HUES6 (cell line): ENCODE data around the gene CHN1.
A peak's percentile ranks its signal among the peaks of the same experiment; 100 is the strongest.

ENCODE experiments used
- H3K27ac ChIP-seq: 2 replicates; pipeline ENCODE4 v1.7.0; 2013; ENCODE audit warnings: low read depth, mild to moderate bottlenecking, low read length, inconsistent platforms
- H3K27me3 ChIP-seq: 2 replicates; pipeline ENCODE4 v1.6.1; 2013; ENCODE audit warnings: low read length; ENCODE audit not compliant: control insufficient read depth, insufficient read depth
- H3K36me3 ChIP-seq: 2 replicates; pipeline ENCODE4 v1.6.1; 2013; ENCODE audit warnings: low read length; ENCODE audit not compliant: control insufficient read depth, insufficient read depth
- H3K4me1 ChIP-seq: 2 replicates; pipeline ENCODE4 v1.6.1; 2013; ENCODE audit warnings: low read length; ENCODE audit not compliant: control insufficient read depth, insufficient read depth
- H3K4me3 ChIP-seq: 2 replicates; pipeline ENCODE4 v1.5.1; 2013; ENCODE audit warnings: low read depth, low read length
- H3K9ac ChIP-seq: one replicate; pipeline ENCODE4 v1.6.1; 2013; ENCODE audit warnings: mild to moderate bottlenecking, low read length
- H3K9me3 ChIP-seq: 2 replicates; pipeline ENCODE4 v1.6.1; 2013; ENCODE audit warnings: low read depth, low read length; ENCODE audit not compliant: control insufficient read depth, insufficient read depth

CHN1 gene

DNA sequence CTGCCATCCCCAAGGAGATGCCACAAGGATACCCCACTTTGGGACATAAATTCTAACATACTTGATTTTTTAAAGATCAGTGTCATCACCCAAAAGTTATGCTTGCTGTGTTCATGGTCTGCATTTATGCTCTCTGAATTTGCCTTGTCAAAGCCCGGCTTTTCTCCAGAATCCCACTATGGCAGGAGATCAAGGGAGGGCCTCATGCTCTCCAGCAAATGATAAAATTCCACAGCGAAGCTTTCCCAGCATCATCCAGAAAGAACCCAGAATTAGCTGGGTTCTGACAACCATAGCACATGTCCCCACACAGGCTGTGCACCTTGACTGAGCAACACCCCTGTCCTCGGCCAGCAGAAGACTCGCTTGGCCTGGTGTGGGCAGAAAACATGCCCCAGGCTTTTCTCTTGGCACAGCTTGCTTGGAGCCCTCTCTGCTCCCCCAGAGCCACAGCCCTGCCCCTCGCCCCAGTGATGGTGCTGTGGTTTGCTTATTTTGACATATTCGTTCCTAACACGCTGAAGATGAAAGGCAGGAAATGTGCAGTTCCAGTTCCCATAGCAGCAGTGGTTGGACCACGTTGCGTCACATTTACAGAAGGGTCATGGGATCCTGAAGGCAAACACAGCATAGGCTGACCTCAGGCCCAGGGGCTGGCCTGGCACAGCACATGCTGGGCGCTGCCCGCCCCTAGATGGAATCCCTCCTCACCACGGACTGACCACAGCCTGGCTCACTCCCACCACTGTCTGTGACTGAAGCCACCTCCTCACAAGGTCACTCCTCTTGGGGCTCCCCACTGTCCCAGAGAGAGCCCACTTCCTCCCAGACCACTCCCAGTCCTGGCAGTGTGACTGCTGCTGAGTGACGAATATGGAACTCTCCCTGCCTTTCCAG lies 226.8 kb downstream of the CHN1 start:
- no peak overlapping the region for H3K27ac ChIP-seq
- no peak overlapping the region for H3K9ac ChIP-seq
- H3K36me3 ChIP-seq = no peaks in the 10 kb centered on the region
- peaks cover 45% of the 10 kb centered on the region for H3K4me1 ChIP-seq
- no peak overlapping the region for H3K4me3 ChIP-seq
- H3K9me3 ChIP-seq = no peaks in the 10 kb centered on the region
- no peaks in the 10 kb centered on the region for H3K27me3 ChIP-seq

DNA sequence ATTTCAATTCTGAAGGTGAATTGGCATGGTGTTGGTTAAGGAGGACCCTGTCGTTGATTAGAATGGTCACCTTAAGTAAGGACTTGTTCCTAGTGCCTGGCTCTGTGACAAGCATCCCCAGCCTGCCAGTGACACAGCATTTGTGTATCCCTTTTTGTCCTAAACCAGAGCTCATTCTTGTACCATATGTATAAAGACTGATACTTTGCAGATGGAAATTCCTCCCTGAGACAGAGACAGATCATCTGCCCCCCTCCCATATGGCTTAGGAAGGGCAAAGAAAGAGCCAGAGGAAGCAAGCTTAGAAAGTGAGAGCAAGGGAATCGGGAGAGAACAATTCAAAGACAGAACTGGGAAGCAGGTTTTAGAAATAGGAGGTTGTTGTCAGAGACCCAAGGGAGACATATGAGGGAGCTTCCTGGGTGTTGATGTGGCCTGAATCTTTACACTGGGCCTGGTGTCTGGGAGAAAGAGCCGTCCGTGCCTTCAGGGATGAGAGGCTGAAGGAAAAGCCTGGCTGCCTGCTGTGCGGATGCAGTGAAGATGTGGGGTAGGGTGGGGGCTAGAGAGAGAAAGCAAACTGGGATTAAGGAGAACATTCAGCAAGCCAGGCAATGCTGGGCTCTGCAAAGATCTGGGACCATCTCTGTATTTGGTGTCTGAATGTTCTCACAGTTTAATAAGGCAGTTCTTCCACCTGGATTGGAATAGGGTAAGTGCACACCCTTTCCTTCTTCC lies 227.7 kb downstream of the CHN1 start:
- H3K9ac ChIP-seq = no peak overlapping the region

GRCh38 chr2:174776675-174777074 lies 228.5 kb downstream of the CHN1 start:
- Histone ChIP-seq H3K9me3 (no peaks in the 10 kb centered on the region), H3K4me3 (no peak overlapping the region), H3K9ac (no peak overlapping the region), H3K27me3 (no peaks in the 10 kb centered on the region), H3K27ac (no peak overlapping the region), H3K36me3 (no peaks in the 10 kb centered on the region), H3K4me1 (peaks cover 61% of the 10 kb centered on the region)

More for the DNA sequence above, 227.7 kb downstream of the CHN1 start:
- H3K9me3 ChIP-seq = no peaks in the 10 kb centered on the region
- no peak overlapping the region for H3K27ac ChIP-seq
- no peaks in the 10 kb centered on the region for H3K27me3 ChIP-seq
- no peak overlapping the region for H3K4me3 ChIP-seq
- no peaks in the 10 kb centered on the region for H3K36me3 ChIP-seq
- H3K4me1 ChIP-seq = peaks cover 53% of the 10 kb centered on the region

GRCh38 chr2:174776223-174776622 lies 229.0 kb downstream of the CHN1 start:
- no peaks in the 10 kb centered on the region for H3K36me3 ChIP-seq
- H3K4me1 ChIP-seq = peaks cover 63% of the 10 kb centered on the region
- no peak overlapping the region for H3K4me3 ChIP-seq
- no peak overlapping the region for H3K9ac ChIP-seq
- no peaks in the 10 kb centered on the region for H3K27me3 ChIP-seq
- H3K27ac ChIP-seq = no peak overlapping the region
- no peaks in the 10 kb centered on the region for H3K9me3 ChIP-seq

GRCh38 chr2:174775571-174775980 lies 229.6 kb downstream of the CHN1 start:
- H3K27me3 ChIP-seq = no peaks in the 10 kb centered on the region
- H3K9me3 ChIP-seq = no peaks in the 10 kb centered on the region
- no peak overlapping the region for H3K9ac ChIP-seq
- no peaks in the 10 kb centered on the region for H3K36me3 ChIP-seq
- H3K27ac ChIP-seq = no peak overlapping the region
- H3K4me1 ChIP-seq = peaks cover 60% of the 10 kb centered on the region
- H3K4me3 ChIP-seq = no peak overlapping the region

DNA sequence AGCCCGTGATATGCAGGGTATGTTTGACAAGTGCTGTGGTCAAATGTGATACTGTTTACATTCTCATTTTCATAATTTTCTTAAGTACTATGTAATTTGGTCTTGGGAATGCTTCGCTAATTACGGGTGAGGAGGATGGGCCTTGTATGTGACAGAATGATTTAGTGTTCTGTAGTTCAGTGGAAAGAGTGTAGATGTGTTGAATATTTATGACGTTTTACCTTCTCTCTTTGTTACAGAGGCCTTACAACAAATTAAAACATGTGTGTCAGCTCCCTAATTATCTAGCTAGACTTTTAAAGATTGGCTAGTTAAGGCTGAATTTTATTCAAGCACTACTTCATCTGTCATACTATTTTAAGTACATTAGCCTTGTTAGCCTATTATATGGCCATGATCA lies 230.3 kb downstream of the CHN1 start:
- Histone ChIP-seq H3K9me3 (no peaks in the 10 kb centered on the region), H3K4me1 (peaks cover 54% of the 10 kb centered on the region), H3K9ac (no peak overlapping the region), H3K36me3 (no peaks in the 10 kb centered on the region), H3K4me3 (no peak overlapping the region), H3K27me3 (no peaks in the 10 kb centered on the region), H3K27ac (no peak overlapping the region)

DNA sequence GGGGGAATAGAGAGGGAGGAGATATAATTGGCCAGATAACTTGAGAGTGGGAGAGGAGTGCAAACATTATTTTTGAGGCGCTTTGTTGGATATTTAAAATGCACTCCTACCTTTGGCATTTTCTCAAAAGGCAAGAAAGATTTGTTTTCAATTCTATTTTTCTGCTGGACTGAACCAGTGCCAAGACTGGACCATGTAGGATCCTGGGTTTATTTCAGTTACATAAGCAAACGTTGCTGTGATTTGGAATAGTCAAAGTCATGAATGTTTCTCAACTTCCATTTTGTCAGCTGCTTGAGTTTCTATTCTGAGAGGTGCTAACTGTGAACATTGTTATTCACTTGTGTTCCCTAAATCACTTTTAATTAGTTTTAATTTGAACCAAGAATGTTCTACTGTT lies 232.0 kb downstream of the CHN1 start:
- Histone ChIP-seq H3K27me3 (no peaks in the 10 kb centered on the region), H3K4me3 (no peak overlapping the region), H3K9me3 (no peaks in the 10 kb centered on the region), H3K27ac (peak overlapping the region; percentile 86; the same call in 1 of the 2 replicates), H3K9ac (no peak overlapping the region), H3K4me1 (peaks cover 53% of the 10 kb centered on the region), H3K36me3 (no peaks in the 10 kb centered on the region)

DNA sequence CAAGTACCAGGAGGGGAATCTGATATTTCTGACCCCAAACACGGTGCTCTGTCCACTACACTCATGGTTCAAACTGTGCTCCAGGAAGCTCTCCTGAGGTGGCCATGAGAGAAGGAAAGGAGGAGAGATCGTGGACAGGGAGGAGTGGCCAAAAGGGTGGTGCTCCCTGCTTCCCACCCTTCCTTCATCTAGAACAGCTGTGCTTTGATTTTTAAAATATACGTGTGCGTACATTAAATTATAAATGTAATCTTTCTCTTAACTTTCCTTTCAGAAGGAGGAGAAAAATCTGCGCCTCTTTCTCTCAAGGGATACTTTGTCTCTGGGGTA lies 232.7 kb downstream of the CHN1 start:
- H3K27me3 ChIP-seq = no peaks in the 10 kb centered on the region
- H3K4me3 ChIP-seq = no peak overlapping the region; the same call in 1 of the 2 replicates
- no peaks in the 10 kb centered on the region for H3K36me3 ChIP-seq
- H3K9me3 ChIP-seq = no peaks in the 10 kb centered on the region
- peaks cover 47% of the 10 kb centered on the region for H3K4me1 ChIP-seq
- peak overlapping the region; percentile 70 for H3K9ac ChIP-seq
- H3K27ac ChIP-seq = peak overlapping the region; percentile 86

GRCh38 chr2:174771631-174772471 lies 233.3 kb downstream of the CHN1 start:
- Histone ChIP-seq H3K9ac (peak overlapping the region; percentile 70), H3K36me3 (no peaks in the 10 kb centered on the region), H3K4me1 (peaks cover 41% of the 10 kb centered on the region), H3K9me3 (no peaks in the 10 kb centered on the region), H3K27ac (peak overlapping the region; percentile 86), H3K4me3 (peak overlapping the region; percentile 9; the same call in 1 of the 2 replicates), H3K27me3 (no peaks in the 10 kb centered on the region)

DNA sequence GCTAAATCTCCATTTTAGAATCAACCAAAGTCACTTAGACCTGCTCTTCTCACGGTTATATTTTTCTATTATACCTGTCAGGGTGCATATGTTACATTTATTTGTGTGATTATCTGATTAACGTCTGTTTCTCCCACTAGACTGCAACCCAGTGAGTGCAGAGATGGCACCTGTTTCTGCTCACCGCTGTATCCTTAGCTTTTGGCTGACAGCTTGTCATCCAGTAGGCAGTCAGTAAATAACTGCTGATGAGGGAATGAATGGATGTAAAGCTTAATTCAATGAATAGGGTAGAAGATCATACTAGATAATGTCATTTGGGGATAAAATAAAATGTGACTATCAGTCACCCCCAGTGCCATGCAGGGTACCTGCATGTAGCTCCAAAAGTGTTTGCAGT lies 234.0 kb downstream of the CHN1 start:
- no peaks in the 10 kb centered on the region for H3K27me3 ChIP-seq
- H3K27ac ChIP-seq = peak overlapping the region; percentile 30; the same call in 1 of the 2 replicates
- H3K4me1 ChIP-seq = peaks cover 36% of the 10 kb centered on the region
- no peak overlapping the region for H3K9ac ChIP-seq
- H3K4me3 ChIP-seq = no peak overlapping the region
- H3K36me3 ChIP-seq = no peaks in the 10 kb centered on the region
- no peaks in the 10 kb centered on the region for H3K9me3 ChIP-seq
